ENCODE data around the gene POGLUT3.
A peak's percentile ranks its signal among the peaks of the same experiment; 100 is the strongest.

Gene POGLUT3, protein sequence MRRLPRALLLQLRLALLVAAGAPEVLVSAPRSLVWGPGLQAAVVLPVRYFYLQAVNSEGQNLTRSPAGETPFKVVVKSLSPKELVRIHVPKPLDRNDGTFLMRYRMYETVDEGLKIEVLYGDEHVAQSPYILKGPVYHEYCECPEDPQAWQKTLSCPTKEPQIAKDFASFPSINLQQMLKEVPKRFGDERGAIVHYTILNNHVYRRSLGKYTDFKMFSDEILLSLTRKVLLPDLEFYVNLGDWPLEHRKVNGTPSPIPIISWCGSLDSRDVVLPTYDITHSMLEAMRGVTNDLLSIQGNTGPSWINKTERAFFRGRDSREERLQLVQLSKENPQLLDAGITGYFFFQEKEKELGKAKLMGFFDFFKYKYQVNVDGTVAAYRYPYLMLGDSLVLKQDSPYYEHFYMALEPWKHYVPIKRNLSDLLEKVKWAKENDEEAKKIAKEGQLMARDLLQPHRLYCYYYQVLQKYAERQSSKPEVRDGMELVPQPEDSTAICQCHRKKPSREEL

DNA sequence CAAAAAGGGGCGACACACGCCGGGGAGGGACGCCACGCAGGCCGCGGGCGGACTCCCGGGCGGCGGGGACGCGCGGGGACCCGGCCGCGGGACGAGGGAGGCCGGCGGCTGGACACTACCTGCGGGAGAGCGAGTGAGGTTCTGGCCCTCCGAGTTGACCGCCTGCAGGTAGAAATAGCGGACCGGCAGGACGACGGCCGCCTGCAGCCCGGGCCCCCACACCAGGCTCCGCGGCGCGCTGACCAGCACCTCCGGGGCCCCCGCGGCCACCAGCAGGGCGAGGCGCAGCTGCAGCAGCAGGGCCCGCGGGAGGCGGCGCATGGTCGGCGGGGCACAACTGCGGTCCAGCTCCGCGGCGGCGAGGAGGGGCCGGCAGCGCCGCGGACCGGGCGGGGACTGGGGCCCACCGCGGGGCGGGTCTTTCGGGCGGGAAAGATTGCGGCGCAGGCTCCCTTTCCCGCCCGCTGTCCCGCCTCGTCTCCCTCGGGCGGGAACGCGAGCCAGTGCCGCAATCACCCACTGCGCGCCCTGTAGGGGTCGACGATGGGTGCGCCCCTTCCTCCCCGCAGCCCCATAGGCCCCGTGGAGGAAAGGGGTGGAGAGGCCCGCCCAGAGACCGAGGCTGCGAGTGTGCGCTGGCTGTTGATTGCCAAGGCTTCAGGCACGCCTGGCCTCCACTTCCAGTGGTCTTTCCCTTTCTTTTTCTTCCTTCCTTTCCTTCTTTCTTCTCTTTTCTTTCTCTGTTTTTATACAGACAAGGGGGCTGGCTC, at the start of gene POGLUT3:
TSS of gene POGLUT3 (minus strand) at position 339 of the 770 bp plus-strand sequence. CDS start at position 321, 18 bp downstream.
- peak; percentile 57 for DNase-seq

DNA sequence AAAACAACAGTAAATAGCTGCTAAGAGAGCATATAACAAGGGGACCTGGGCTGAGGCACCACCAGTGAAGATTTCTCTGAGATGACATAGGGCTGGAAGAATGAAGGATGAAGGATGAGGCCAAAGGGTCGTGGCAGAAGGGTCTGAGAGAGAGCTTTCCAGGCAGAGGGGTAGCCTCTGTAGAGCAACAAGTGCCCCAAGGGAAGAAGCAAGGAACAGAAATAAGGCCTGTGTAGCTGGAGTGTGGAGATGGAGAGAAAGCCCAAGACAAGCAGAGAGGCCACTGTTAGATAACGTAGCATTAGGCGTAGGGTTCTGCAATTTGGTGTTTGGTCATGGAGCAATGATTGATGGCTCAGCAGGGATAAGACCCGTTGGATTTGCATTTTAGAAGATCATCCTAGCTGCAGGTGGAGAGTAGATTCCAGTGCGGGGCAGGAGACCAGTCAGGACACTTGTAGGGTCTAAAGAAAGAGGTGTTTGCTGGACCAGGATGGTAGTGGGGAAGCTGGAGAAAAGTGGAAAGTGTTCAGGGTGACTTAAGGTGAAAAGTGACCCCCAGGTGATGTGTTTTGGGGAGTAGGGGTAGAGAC, 47.8 kb upstream of the POGLUT3 start:
- no peak for DNase-seq

DNA sequence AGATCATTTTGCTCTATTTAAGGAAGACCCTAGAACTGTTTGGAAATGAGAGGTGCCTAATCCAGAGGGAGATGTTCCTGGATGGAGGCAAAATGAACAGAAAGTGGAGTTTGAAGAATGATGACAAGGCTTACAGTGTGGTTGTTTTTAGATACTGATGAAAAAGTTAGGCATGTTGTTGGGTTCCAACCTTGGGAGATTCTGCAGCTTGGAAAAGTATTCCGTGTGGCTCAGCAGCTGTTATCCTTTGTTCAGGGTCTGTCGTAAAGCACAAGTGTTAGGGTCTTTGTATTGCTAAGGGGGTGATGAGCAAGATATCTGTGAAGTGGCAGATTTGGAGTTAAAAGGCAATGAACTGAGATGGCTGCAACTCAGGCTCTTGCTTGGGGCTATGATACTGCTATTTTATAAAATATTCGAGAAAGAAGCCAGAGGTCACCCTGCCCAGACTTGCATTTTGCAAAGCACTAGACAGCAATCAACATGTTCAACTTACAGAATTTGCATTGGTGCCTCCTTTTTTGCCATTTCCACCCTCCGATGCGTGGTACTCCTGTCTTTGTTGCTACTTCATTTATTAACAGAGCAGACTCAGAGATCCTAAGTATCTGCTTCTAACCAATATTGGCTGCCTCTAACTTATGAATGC, 45.3 kb upstream of the POGLUT3 start:
- no peak for DNase-seq

DNA sequence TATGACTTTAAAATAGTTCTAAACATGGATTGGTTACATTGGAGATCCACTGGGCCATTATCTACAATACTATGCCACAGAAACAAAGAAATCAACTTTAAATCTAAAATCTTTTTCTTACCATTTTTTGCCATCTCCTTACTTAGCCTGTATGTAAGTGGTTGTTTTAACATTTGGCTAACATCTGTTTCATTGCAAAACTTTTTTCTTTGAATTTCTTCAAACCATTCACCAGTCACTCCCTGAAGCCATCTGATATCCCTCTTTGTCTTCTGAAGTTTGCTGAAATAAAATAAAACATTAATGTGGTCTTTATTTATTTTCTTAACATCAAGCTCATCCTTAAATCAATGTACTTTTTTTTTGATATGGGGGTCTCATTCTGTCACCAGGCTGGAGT, 43.3 kb upstream of the POGLUT3 start:
- DNase-seq = no peak

DNA sequence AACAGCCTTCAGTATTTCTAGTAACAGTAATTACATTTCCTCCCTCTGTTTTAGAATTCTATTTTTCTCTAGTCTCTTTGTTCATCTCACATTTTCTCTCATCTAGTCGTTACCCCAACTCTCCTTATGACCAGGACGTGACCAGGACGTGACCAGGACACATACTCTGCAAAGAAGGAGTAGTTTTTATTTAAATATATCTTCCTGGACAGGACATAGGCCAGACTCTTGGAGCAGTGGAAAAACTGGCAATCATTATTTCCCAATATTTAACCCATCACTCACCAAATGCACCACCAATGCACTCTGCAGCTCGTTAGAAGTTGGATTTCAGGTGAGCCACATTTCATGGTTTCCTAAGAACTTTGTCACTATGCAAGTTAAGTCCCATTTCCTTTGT, 40.3 kb upstream of the POGLUT3 start:
- no peak for DNase-seq

DNA sequence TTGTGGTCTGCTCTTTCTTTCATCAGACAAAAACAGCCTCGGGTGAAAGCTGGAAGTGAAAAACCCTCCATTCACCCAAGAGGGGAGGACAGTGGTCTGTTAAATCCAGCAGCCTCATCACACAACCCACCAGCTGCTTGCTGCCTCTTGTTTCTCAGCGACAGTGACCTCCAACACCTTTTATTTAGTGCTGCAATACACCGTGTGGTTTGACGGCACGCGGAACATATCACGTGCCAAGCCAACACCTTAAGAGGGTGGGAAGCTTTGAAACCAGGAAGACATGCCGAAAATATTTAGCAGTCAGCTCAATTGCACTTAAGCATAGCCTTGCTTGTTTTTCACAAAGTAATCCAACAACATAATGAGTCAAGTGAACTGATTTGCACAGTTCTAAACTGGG, 39.8 kb upstream of the POGLUT3 start:
- no peak for DNase-seq

DNA sequence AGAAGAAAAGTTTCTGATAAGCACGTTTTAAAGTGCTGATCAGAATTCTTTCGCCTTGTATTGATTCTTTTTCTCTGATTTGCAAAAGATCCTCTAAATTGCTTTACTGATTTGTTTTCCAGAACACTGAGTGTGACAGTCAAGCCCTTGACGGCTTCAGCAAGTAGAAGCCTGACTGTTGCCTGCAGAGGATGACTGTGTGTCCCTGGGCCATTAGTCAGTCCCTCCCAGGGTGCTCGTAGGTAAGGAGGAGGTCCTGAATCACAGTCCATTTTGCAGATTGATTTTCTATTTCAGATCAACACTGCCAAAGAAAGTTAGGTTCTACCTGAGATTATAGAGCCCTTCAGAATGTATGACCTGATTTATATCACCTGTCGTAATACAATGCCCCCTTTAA, 38.6 kb upstream of the POGLUT3 start:
- no peak for DNase-seq

DNA sequence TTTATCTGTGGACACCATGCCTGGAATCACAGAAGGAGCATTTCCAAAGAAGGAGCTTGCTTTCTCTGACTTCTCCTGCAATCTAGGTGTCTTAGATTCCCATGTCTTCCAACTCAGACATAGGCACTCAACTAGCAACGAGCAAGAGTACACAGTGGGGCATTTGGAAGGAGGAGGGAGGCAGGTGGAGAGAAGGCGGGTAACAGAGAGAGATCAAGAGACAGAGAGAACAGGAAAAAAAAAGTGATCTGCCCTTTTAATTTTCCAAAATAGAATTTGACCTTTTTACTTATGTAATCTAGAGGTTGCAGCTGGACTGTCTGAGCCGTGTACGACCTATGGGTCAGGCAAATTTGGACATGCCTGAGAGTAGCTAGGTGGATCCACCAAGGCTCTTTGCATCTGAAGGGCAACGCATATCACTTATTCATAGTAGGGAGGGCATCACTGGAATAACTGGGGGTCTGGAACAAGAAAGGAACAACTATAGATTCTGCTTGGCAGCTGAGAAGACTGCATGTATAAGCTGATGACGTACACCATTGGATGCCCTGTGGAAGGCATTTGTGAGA, 37.3 kb upstream of the POGLUT3 start:
- no peak for DNase-seq

DNA sequence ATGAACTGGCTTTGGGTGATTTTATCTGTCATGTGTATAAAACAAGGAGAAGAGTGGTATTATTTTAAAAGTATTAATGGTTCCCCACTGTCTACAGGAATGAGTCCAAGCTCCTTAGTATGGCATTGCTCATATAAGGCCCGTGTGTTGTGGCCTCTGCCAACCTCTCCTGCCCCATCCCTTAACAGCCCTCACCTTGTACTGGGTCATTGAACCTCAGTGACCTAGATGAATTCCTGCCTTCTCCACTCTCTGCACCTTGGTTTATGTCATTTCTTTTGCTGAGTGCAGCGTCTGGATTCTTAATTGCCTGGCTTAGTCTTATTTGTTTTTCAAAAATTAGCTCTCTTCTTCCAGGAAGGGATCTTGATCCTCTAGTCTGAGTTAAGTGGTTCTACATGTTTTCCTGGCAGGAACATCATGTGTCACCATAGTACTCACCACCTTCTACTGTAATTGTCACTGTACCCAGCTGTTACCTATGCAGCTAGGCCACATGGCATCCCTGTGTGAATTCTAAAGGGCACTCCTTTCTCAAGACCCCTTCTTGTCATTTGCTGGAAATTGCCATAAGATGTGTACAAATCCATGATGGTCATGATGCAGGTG, 36.2 kb upstream of the POGLUT3 start:
- DNase-seq = no peak

DNA sequence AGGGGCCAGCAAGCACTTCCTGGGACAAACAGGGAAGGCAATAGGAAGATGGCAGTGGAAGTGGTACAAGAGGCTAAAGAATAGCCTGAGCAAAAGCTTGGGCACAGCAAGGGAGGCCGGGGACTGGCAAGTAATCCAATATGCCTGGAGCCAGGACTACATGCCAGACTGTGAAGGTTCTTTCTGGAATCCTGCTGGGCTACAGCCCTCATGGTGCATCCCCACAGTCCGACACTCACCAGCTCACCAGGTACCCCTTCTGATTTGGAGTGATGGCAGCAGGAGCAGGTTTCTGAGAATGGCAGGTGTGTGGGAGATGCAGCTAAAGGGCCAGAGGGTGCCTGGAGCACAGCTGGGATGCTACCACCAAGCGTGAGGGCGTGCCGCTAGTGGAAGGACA, 32.2 kb upstream of the POGLUT3 start:
- DNase-seq = no peak

DNA sequence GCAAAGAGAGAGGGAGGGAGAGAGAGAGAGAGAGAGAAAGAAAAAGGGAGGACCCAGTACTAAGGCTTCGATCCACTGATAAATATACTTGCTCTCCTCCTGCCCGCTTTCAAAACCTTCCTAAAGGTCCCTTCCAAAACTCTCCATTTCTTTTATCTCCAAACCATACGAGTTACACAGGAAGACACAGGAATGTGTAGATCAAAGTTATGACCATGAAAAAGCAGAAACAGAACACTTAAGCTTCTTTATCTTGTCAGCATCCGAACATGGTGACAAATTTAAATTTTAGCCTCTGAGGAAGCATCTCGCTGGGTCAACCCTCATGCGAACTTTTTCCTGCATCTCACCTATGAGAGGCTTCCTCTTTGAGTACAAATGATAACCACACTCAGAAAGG, 29.2 kb upstream of the POGLUT3 start:
- no peak for DNase-seq

DNA sequence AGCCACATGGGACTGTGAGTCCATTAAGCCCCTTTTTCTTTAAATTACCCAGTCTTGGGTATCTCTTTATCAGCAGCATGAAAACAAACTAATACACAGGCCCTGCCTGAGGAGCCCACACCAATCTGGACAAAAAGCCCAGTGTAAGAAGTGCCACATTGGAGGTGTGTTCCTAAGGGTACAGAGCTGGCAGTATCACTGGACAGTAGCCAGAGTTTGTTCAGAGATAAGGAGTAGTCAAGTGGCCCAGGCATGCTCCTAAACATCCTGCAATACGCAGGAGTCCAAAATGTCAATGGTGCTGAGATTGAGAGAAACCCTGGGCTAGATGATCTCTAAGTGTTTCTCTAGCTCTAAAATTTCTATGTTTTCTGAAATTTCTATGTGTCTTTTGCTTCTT, 27.0 kb upstream of the POGLUT3 start:
- DNase-seq = no peak

DNA sequence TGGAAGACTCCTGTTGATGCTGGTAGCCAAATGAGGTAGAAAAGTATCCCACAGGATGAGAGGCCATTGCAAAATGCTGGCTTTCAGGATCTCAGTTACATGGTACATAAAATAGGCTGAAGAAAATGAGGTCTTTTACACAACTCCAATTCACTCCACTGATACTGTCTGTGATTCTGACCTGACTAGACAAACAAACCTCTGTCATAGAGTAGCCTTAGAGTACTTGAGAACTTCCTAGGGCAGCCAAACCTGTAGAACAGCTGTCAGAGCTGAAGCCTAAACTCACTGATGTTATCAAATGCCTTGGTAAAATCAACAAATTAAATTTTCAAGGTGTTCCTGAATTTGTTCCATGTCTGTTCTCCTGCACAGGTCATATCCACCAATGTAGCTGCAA, 26.2 kb upstream of the POGLUT3 start:
- no peak for DNase-seq

DNA sequence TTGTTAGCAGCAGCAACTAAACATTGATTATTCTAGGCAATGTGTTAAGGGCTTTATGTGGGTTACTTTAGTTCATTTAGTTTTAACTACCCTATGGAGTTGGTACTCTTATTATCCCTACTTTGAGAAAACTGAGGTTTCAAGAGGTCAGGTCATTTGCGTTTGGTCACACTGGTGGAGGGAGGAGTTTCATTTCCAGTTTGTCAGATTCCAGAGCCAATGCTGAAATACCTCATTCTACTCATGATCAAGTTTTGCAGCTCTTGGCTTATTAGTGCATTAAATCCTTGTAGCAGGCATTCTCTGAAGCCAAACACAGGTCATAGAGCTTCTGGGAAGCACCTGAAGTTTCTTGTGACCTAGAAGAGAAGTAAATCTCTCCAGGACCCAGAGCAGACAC, 24.1 kb upstream of the POGLUT3 start:
- no peak for DNase-seq

DNA sequence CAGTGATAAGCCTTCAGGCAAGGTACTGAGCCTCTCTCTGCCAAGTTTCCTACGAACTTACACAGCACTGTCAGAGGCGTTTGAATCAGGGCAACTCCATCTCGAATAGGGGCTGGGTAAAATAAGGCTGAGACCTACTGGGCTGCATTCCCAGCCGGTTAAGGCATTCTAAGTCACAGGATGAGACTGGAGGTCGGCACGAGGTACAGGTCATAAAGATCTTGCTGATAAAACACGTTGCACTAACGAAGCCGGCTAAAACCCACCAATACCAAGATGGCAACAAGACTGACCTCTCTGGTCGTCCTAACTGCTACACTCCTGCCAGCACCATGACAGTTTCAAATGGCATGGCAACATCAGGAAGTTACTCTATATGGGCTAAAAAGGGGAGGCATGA, 20.4 kb upstream of the POGLUT3 start:
- no peak for DNase-seq

DNA sequence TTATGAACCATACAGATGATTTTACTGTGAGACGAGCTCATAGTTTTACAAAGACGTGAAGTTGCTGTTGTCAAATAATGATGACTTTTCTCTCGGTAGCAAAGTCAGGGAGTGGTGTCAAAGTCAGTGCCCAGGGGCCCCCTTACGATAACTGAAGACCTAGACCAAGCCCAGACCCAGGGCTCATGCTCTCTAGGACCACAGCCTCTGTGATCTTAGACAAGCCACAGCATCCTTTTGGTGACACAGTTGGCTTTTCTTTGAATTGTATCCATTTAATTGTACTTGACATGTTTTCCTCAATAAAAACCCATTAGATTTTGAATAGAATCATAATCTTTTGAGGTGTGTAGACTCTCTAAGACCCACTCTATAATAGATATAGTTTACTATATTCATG, 17.9 kb upstream of the POGLUT3 start:
- no peak for DNase-seq

DNA sequence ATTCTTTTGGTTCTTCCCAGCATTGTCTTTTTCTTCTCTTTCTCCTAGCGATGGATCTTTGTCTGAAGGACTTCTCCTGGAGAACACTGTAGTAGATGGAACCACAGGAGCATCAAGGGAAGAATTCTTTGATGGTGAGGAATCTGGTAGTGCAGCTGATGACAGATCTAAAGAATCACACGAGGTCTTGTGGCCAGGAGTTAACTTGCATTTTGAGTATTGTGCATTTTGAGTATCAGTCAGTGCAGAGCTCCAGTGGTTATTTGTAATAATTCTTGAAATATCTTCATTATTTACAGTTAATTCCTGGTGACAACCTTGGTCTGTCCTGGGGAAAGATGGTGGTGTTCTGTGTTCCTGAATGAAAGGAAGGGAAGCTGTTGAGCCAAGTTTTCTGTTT, 14.5 kb upstream of the POGLUT3 start:
- no peak for DNase-seq

DNA sequence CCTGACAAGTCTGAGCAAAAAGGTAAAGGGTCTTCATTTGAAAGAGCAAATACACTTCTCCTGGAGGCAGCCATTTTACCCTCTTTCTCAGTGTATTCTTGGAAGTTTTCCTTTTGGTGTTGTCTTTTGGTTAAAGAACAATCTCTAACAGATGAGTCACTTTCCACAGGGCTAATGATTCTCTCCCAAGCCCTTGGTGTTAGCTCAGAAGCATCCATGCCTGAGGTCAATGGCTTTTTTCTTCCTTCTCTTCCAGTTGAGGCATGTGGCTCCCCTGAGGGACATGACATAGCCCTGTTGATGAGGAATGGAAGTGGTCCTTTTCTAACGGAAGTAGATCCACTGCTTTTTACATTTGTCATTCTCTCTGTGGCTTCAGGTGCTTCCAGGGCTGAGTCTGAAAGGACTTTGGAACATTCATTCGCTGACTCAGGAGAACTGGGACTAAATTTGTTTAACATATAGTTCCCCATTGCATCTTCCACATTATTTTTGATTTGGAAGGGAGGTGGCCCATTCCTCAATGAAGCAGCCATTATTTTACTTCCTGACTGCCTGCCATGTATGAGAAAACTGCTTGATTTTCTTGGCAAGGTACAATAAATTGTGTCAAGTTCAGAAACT, 13.8 kb upstream of the POGLUT3 start:
- DNase-seq = no peak

DNA sequence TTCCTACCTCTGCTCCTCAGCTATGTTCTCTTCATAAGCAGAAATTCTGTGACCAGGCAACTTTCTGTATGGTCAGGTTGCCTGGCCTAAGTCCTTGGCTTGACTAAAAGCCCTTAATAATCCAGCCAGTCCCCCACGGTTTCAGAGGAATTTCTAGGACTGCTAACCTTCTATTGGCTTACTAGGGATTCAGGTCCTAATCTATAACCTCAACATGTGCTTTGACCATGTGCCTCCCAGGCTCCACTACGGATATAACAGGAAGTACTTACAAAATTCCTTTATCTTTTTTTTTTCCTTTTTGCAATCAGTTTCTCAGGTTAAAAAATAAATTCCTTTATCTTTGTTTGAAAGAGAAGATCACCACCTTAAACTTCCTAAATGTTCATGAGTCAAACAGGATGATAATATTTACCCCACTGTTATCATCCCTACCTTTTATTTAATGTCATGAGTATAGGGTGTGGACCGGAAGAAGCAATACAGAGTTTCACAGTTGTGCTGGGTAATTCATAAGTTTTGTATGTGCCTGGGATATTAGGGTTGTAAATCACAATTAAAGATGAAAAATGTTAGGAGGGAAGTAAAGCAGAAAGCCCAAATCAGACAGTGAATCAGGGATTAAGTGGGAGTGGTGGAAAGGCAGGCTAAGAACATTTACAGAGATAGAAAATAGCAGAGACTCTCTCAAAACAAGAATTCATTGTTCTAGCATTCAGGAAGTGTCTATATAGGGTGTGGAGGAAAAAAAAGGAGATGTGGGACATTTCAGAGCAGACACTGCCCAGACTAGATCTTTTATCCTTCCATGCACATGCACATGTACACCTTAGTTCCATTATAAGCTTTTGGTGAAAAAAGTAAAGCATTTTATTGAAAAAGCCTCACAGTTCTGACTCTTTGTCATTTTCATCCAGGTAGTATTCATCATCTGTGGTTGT, 10.7 kb upstream of the POGLUT3 start:
- no peak for DNase-seq

DNA sequence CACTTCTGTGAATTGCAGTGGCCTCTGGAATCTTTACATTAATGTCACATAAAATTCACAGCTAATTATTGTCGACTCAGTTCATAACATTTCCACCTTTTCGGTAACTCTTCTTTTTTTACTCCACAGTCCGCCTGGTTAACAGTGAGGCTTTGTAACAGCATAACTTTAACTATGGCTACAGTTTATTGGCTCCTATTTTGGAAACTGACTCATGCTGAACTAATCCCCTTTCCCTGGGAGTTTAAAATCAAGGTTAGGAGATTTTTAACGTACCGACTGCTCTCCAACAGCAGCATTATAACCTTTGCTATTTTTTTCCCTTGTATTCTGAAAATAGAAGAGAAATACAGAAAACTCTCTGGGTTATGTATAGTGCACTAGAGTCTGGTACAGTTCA, 3.2 kb upstream of the POGLUT3 start:
- DNase-seq = no peak

DNA sequence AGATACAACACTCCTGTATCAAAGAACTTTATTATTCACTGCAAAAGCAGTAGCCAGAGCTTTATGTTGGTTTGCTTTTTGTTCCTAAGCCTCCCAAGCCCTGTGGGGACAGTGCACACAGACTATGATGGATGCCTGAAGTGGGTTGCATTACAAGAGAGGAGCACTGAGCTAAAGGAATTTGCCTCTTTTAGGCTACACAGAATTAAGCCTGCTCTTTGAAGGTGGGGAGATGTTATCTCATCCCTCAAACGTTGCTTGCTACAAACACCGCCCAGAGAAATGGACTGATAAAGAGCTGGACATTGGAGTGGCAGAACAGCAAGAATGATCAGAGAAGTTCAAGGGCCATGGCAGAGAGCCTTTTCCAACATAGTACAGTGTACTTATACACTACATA, 2.5 kb upstream of the POGLUT3 start:
- DNase-seq = no peak
